Measurements from ENCODE around the gene CRKL.
"Not testable (repeated sequence)": the region's sequence is repeated elsewhere in the genome, so short reads cannot be mapped to it uniquely, and the experiment has no call there.

Gene CRKL

GRCh38 chr22:20937031-20937793 lies 20.0 kb downstream of the CRKL start:
- no peak for DNase-seq (ENCODE audit: low read depth)
- TF ChIP-seq CTCF (conservative IDR thresholded peaks at IDR 0.05; ENCODE audit: low read depth, low read length): no peak
- H3K4me3 ChIP-seq (ENCODE audit: low read depth, low read length): no peak overlapping the region

- H3K4me3 ChIP-seq (ENCODE audit: low read depth, low read length): no peak overlapping the region
- DNase-seq (ENCODE audit: low read depth): no peak
- TF ChIP-seq CTCF (conservative IDR thresholded peaks at IDR 0.05; ENCODE audit: low read depth, low read length): no peak
Measured at GRCh38 chr22:20937794-20938671, 20.8 kb downstream of the CRKL start.

GRCh38 chr22:20939457-20940185 lies 22.4 kb downstream of the CRKL start:
- H3K4me3 ChIP-seq (ENCODE audit: low read depth, low read length); DNase-seq (ENCODE audit: low read depth): not testable (repeated sequence)

GRCh38 chr22:20940186-20940651 lies 23.0 kb downstream of the CRKL start:
- DNase-seq (ENCODE audit: low read depth): no peak
- H3K4me3 ChIP-seq (ENCODE audit: low read depth, low read length): no peak overlapping the region
- no peak for TF ChIP-seq CTCF (conservative IDR thresholded peaks at IDR 0.05; ENCODE audit: low read depth, low read length)

- no peak for DNase-seq (ENCODE audit: low read depth)
- no peak for TF ChIP-seq CTCF (conservative IDR thresholded peaks at IDR 0.05; ENCODE audit: low read depth, low read length)
- no peak overlapping the region for H3K4me3 ChIP-seq (ENCODE audit: low read depth, low read length)
Measured at GRCh38 chr22:20940904-20941385, 23.7 kb downstream of the CRKL start.

GRCh38 chr22:20942203-20942902 lies 25.1 kb downstream of the CRKL start:
- not testable (repeated sequence) for DNase-seq (ENCODE audit: low read depth); H3K4me3 ChIP-seq (ENCODE audit: low read depth, low read length)

- H3K4me3 ChIP-seq (ENCODE audit: low read depth, low read length): no peak overlapping the region
- DNase-seq (ENCODE audit: low read depth): no peak
- no peak for TF ChIP-seq CTCF (conservative IDR thresholded peaks at IDR 0.05; ENCODE audit: low read depth, low read length)
Measured at GRCh38 chr22:20943104-20943933, 26.1 kb downstream of the CRKL start.

Data from choroid plexus epithelial cell (primary cell).